ENCODE results near the gene MR1.

MR1 gene

GRCh38 chr1:181089676-181090544 is 56.1 kb downstream of the MR1 start:
- H3K27me3 Mint-ChIP-seq: no peaks in the 10 kb centered on the region
- peak overlapping the region; percentile 89 to 100 for H3K4me3 Mint-ChIP-seq
- H3K9me3 Mint-ChIP-seq: no peaks in the 10 kb centered on the region
- peak overlapping the region; percentile 99 to 100 for H3K27ac Mint-ChIP-seq
- H3K4me1 Mint-ChIP-seq: peaks cover 67% of the 10 kb centered on the region
- ATAC-seq (peak; percentile 73), DNase-seq (peak; percentile 83 to 87)

GRCh38 chr1:181090641-181091126 is 56.9 kb downstream of the MR1 start:
- DNase-seq: peak; percentile 50 to 69
- peaks cover 69% of the 10 kb centered on the region for H3K4me1 Mint-ChIP-seq

GRCh38 chr1:181091309-181092040 is 57.7 kb downstream of the MR1 start:
- Mint-ChIP-seq H3K27me3 (no peaks in the 10 kb centered on the region), H3K27ac (peak overlapping the region; percentile 99 to 100), H3K4me1 (peaks cover 73% of the 10 kb centered on the region), H3K4me3 (peak overlapping the region; percentile 89 to 100), H3K9me3 (no peaks in the 10 kb centered on the region)
- ATAC-seq: no peak
- DNase-seq: no peak

More at GRCh38 chr1:181090641-181091126, 56.9 kb downstream of the MR1 start:
- ATAC-seq: peak; percentile 31
- Mint-ChIP-seq H3K27me3 (no peaks in the 10 kb centered on the region), H3K4me3 (peak overlapping the region; percentile 89 to 100), H3K27ac (peak overlapping the region; percentile 99 to 100), H3K9me3 (no peaks in the 10 kb centered on the region)

GRCh38 chr1:181092056-181092455 is 58.3 kb downstream of the MR1 start:
- H3K27ac Mint-ChIP-seq: no peak overlapping the region
- no peaks in the 10 kb centered on the region for H3K27me3 Mint-ChIP-seq
- H3K4me1 Mint-ChIP-seq: peaks cover 75% of the 10 kb centered on the region

GRCh38 chr1:181092883-181093458 is 59.2 kb downstream of the MR1 start:
- peak overlapping the region in 1 of 2 donors; percentile 76 for H3K27ac Mint-ChIP-seq
- DNase-seq (no peak), ATAC-seq (no peak)
- H3K9me3 Mint-ChIP-seq: no peaks in the 10 kb centered on the region
- no peaks in the 10 kb centered on the region for H3K27me3 Mint-ChIP-seq
- H3K4me3 Mint-ChIP-seq: peak overlapping the region; percentile 71 to 88
- peaks cover 75% of the 10 kb centered on the region for H3K4me1 Mint-ChIP-seq

More at GRCh38 chr1:181092056-181092455, 58.3 kb downstream of the MR1 start:
- ATAC-seq: no peak
- DNase-seq: no peak
- H3K9me3 Mint-ChIP-seq: no peaks in the 10 kb centered on the region
- H3K4me3 Mint-ChIP-seq: peak overlapping the region; percentile 89 to 100

- ATAC-seq (no peak), DNase-seq (no peak)
- Mint-ChIP-seq H3K4me3 (peak overlapping the region in 1 of 2 donors; percentile 45), H3K9me3 (no peaks in the 10 kb centered on the region), H3K27ac (no peak overlapping the region), H3K4me1 (peaks cover 84% of the 10 kb centered on the region), H3K27me3 (no peaks in the 10 kb centered on the region)
Measured at GRCh38 chr1:181094416-181095212, 60.8 kb downstream of the MR1 start.

GRCh38 chr1:181095260-181095659 is 61.5 kb downstream of the MR1 start:
- H3K4me3 Mint-ChIP-seq: no peak overlapping the region
- no peak overlapping the region for H3K27ac Mint-ChIP-seq
- ATAC-seq (no peak), DNase-seq (no peak)
- peaks cover 91% of the 10 kb centered on the region for H3K4me1 Mint-ChIP-seq
- no peaks in the 10 kb centered on the region for H3K27me3 Mint-ChIP-seq
- no peaks in the 10 kb centered on the region for H3K9me3 Mint-ChIP-seq

- Mint-ChIP-seq H3K27ac (no peak overlapping the region), H3K9me3 (no peaks in the 10 kb centered on the region), H3K27me3 (no peaks in the 10 kb centered on the region), H3K4me1 (peaks cover 96% of the 10 kb centered on the region), H3K4me3 (no peak overlapping the region)
- DNase-seq (no peak), ATAC-seq (no peak)
Measured at GRCh38 chr1:181095763-181096184, 62.0 kb downstream of the MR1 start.

GRCh38 chr1:181097242-181097641 is 63.5 kb downstream of the MR1 start:
- H3K4me1 Mint-ChIP-seq: peaks cover 97% of the 10 kb centered on the region
- H3K27ac Mint-ChIP-seq: no peak overlapping the region
- ATAC-seq: no peak
- H3K27me3 Mint-ChIP-seq: no peaks in the 10 kb centered on the region
- no peaks in the 10 kb centered on the region for H3K9me3 Mint-ChIP-seq
- no peak overlapping the region for H3K4me3 Mint-ChIP-seq
- DNase-seq: no peak

- Mint-ChIP-seq H3K4me3 (peak overlapping the region; percentile 69 to 91), H3K9me3 (no peaks in the 10 kb centered on the region), H3K27ac (peak overlapping the region; percentile 98 to 99), H3K27me3 (no peaks in the 10 kb centered on the region), H3K4me1 (peaks cover 97% of the 10 kb centered on the region)
- ATAC-seq (peak; percentile 87), DNase-seq (peak; percentile 40 to 62)
Measured at GRCh38 chr1:181099152-181100014, 65.6 kb downstream of the MR1 start.

- DNase-seq (peak in 1 of 2 donors; percentile 45), ATAC-seq (peak; percentile 36)
- H3K27me3 Mint-ChIP-seq: no peaks in the 10 kb centered on the region
- H3K27ac Mint-ChIP-seq: peak overlapping the region; percentile 98 to 99
- H3K9me3 Mint-ChIP-seq: no peaks in the 10 kb centered on the region
- peaks cover 92% of the 10 kb centered on the region for H3K4me1 Mint-ChIP-seq
- peak overlapping the region; percentile 69 to 91 for H3K4me3 Mint-ChIP-seq
Measured at GRCh38 chr1:181100015-181100905, 66.5 kb downstream of the MR1 start.

GRCh38 chr1:181100934-181101333 is 67.2 kb downstream of the MR1 start:
- DNase-seq (no peak), ATAC-seq (no peak)
- Mint-ChIP-seq H3K4me3 (peak overlapping the region; percentile 64 to 91), H3K9me3 (no peaks in the 10 kb centered on the region), H3K4me1 (peaks cover 91% of the 10 kb centered on the region), H3K27ac (peak overlapping the region in 1 of 2 donors; percentile 99), H3K27me3 (peaks cover 2% of the 10 kb centered on the region)

GRCh38 chr1:181101581-181102226 is 67.9 kb downstream of the MR1 start:
- no peaks in the 10 kb centered on the region for H3K9me3 Mint-ChIP-seq
- peaks cover 91% of the 10 kb centered on the region for H3K4me1 Mint-ChIP-seq
- H3K27me3 Mint-ChIP-seq: peaks cover 8% of the 10 kb centered on the region
- no peak for ATAC-seq
- peak overlapping the region in 1 of 2 donors; percentile 28 for H3K27ac Mint-ChIP-seq
- DNase-seq: no peak
- H3K4me3 Mint-ChIP-seq: no peak overlapping the region
